ENCODE results near the gene UPK2. TPM values are rescaled to one million over a fixed set of nuclear protein-coding genes. Genes with fewer than 3 reads are reported as not detected.

Gene UPK2
- total and polyA plus RNA-seq, 2 of the 13 experiments (the other 11 are each of a cell fraction or from before 2014, with no cell fraction given), result not detected

GRCh38 chr11:118930094-118930712 lies 25.9 kb upstream of the UPK2 start:
- Histone ChIP-seq H3K36me3 (replicated peaks in 1 of 2; ENCODE audit: control insufficient read depth in 1 of 2, insufficient read depth in 2 of 2, low read length in 2 of 2) (no peaks in the 10 kb centered on the region), H3K4me3 (replicated peaks in 1 of 3; ENCODE audit: insufficient read depth in 1 of 3, low read depth in 2 of 3, low read length in 3 of 3) (peak overlapping the region; percentile 71 to 89 (median 81)), H3K4me1 (ENCODE audit: insufficient read depth, low read length) (peaks cover 53% of the 10 kb centered on the region), H3K4me2 (ENCODE audit: low read depth, low read length) (peak overlapping the region; percentile 90), H2AFZ (ENCODE audit: low read length) (no peak overlapping the region), H3K9me3 (ENCODE audit: low read length) (no peaks in the 10 kb centered on the region), H3K79me2 (ENCODE audit: insufficient read depth, low read length) (peaks cover under 1% of the 10 kb centered on the region), H3K9ac (ENCODE audit: insufficient read depth, low read depth, low read length) (peak overlapping the region; percentile 47; the same call in 1 of the 2 replicates), H3K27me3 (ENCODE audit: control insufficient read depth in 1 of 2, insufficient read depth in 2 of 2, low read length in 2 of 2) (peaks cover 2 to 7% of the 10 kb centered on the region in 2 experiments; a peak in 3 of 5 replicates), H3K27ac (ENCODE audit: extremely low read length, insufficient read depth, low read length) (no peak overlapping the region), H4K20me1 (ENCODE audit: insufficient read depth, low read length) (no peaks in the 10 kb centered on the region)
- DNase-seq (ENCODE audit: low spot score) (peak; percentile 75), ATAC-seq (peak; percentile 12), FAIRE-seq (peak; percentile 79)
- POLR2A ChIA-PET, result no interaction called here
- CTCF ChIA-PET (ENCODE audit: low intra/inter-chr PET ratio, low total read pairs), result interaction anchor here (0.8 to 9.8 kb wide), 4 partner anchors 22 to 240 kb away, joined by 3 to 188 read pairs (median 6); partner anchors contain the start of gene UPK2
- no TSS peak for BruUV-seq (replicated peaks)
- WGBS (ENCODE audit: low lambda C conversion rate), result 0% methylated on average over 12 of the region's 20 CpGs
- intact Hi-C loops (cut with micrococcal nuclease; ENCODE audit: unreplicated experiment), result loop anchor here (1.0 kb wide), 2 partner anchors 23 to 26 kb away; partner anchors contain the start of gene UPK2
- in situ Hi-C loops (cut with HindIII; ENCODE audit: extremely low pct_ligation_motif_present, low pct_unique_long_range_greater_than_20kb), result no loop called here
- TF ChIP-seq CBFB (CRISPR knock-in tag; IDR thresholded peaks at IDR 0.05), result 0 out of 2 replicates have a peak, but pooled peaks have one; percentile 13
- TF ChIP-seq HNRNPL (IDR thresholded peaks at IDR 0.05; ENCODE audit: low read depth, low read length), result no peak
- peak; percentile 39 for TF ChIP-seq ZNF574 (CRISPR knock-in tag; IDR thresholded peaks at IDR 0.05)
- no peak for TF ChIP-seq TCF7L2 (IDR thresholded peaks at IDR 0.05; ENCODE audit: low read depth, low read length)
- 0 out of 2 replicates have a peak, but pooled peaks have one; percentile 7 for TF ChIP-seq RARA (CRISPR knock-in tag; IDR thresholded peaks at IDR 0.05)
- TF ChIP-seq NFYC (CRISPR knock-in tag; IDR thresholded peaks at IDR 0.05), result no peak
- no peak for TF ChIP-seq SP1 (IDR thresholded peaks at IDR 0.05)
- peak; percentile 19; the same call in 1 of the 2 replicates for TF ChIP-seq SP1 (CRISPR knock-in tag; IDR thresholded peaks at IDR 0.05)
- no peak for TF ChIP-seq KDM6A (CRISPR knock-in tag; IDR thresholded peaks at IDR 0.05; ENCODE audit: low read depth)
- TF ChIP-seq, protein P1, sequence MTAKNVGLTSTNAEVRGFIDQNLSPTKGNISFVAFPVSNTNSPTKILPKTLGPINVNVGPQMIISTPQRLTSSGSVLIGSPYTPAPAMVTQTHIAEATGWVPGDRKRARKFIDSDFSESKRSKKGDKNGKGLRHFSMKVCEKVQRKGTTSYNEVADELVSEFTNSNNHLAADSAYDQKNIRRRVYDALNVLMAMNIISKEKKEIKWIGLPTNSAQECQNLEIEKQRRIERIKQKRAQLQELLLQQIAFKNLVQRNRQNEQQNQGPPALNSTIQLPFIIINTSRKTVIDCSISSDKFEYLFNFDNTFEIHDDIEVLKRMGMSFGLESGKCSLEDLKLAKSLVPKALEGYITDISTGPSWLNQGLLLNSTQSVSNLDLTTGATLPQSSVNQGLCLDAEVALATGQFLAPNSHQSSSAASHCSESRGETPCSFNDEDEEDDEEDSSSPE (CRISPR knock-in tag; IDR thresholded peaks at IDR 0.05), result peak; percentile 29; the same call in 1 of the 2 replicates
- no peak for TF ChIP-seq GTF2F1 (IDR thresholded peaks at IDR 0.05; ENCODE audit: low read length)
- TF ChIP-seq PAX8 (CRISPR knock-in tag; IDR thresholded peaks at IDR 0.05; ENCODE audit: borderline replicate concordance), result no peak
- TF ChIP-seq MYC (CRISPR knock-in tag; IDR thresholded peaks at IDR 0.05; ENCODE audit: borderline replicate concordance), result peak; percentile 29; the same call in 1 of the 2 replicates
- no peak for TF ChIP-seq MXD3 (CRISPR knock-in tag; IDR thresholded peaks at IDR 0.05)
- TF ChIP-seq ZMYM4 (CRISPR knock-in tag; IDR thresholded peaks at IDR 0.05), result 0 out of 2 replicates have a peak, but pooled peaks have one; percentile 15
- TF ChIP-seq SALL1 (CRISPR knock-in tag; IDR thresholded peaks at IDR 0.05), result peak; percentile 69
- TF ChIP-seq ZNF263 (CRISPR knock-in tag; IDR thresholded peaks at IDR 0.05), result peak; percentile 54; the same call in 1 of the 2 replicates
- TF ChIP-seq, protein P2, sequence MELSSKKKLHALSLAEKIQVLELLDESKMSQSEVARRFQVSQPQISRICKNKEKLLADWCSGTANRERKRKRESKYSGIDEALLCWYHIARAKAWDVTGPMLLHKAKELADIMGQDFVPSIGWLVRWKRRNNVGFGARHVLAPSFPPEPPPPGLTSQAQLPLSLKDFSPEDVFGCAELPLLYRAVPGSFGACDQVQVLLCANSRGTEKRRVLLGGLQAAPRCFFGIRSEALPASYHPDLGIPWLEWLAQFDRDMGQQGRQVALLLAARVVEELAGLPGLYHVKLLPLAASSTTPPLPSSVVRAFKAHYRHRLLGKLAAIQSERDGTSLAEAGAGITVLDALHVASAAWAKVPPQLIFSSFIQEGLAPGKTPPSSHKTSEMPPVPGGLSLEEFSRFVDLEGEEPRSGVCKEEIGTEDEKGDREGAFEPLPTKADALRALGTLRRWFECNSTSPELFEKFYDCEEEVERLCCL (CRISPR knock-in tag; IDR thresholded peaks at IDR 0.05; ENCODE audit: borderline replicate concordance), result no peak

Data from HepG2 (cell line).